K562 (cell line): ENCODE results near the gene SMARCA4. TPM values are rescaled to one million over a fixed set of nuclear protein-coding genes. Genes with fewer than 3 reads are reported as not detected.

Experiments
- SMARCE1 ChIP-seq: fragments of 450-650 bp; IDR thresholded peaks from 2 replicates; pipeline ENCODE4 v1.7.1; 2016; ENCODE audit warnings: mild to moderate bottlenecking
- TAF15 ChIP-seq: fragments of 200-400 bp; formaldehyde crosslinking; IDR thresholded peaks from 2 replicates; pipeline ENCODE4 v1.6.1; 2017; ENCODE audit warnings: mild to moderate bottlenecking, low read depth, low read length, moderate library complexity
- ZNF175 ChIP-seq: fragments of 200-800 bp; sonication (Bioruptor generic); IDR thresholded peaks from 2 replicates; pipeline ENCODE4 v1.6.1; 2016; ENCODE audit warnings: low read depth, mild to moderate bottlenecking, missing genetic modification characterization, missing compliant biosample characterization
- polyA plus RNA-seq, 8 experiments: library from polyadenylated mRNA; depleted of rRNA in 4 of 8; stranded (reverse) in 5 of 8; unstranded in 3 of 8; fragments of >200 nt; fragmentation: Nextera tagmentation in 2 of 8; fragmentation: Illumina TruSeq in 1 of 8; extraction: Ambion mirVana in 2 of 8; extraction: Trizol in 1 of 8; gene quantifications; 2 replicates each; pipeline versions ENCODE4 v1.2.1 to v1.2.3, GENCODE V29; 2011 to 2014; ENCODE audit warnings: inconsistent platforms in 1 of 8, missing spikeins in 1 of 8
- total RNA-seq, 7 experiments: library from RNA; depleted of rRNA in 6 of 7; stranded (reverse); fragments of >200 nt in 6 of 7; fragmentation: Illumina TruSeq in 2 of 7; extraction: Trizol in 2 of 7; gene quantifications; 2 replicates each; pipeline versions ENCODE4 v1.2.1 to v1.2.3, GENCODE V29; 2011 to 2021; ENCODE audit warnings: low replicate concordance in 1 of 7
- TF ChIP-seq, protein P1 (sequence below), 2 experiments: fragments of 450-650 bp; IDR thresholded peaks; 2 replicates each; pipeline ENCODE4 v1.6.1; 2016; ENCODE audit warnings: mild to moderate bottlenecking in 2 of 2, borderline replicate concordance in 1 of 2, low read depth in 1 of 2, moderate library complexity in 1 of 2

SMARCA4 gene
- total and polyA plus RNA-seq, 9 of the 15 experiments (the other 6 are each of a cell fraction or from before 2014, with no cell fraction given): 19.3 to 207 (median 52.1) TPM

GRCh38 chr19:10983026-10983425, 22.2 kb downstream of the SMARCA4 start (continued):
- TF ChIP-seq, protein P1, sequence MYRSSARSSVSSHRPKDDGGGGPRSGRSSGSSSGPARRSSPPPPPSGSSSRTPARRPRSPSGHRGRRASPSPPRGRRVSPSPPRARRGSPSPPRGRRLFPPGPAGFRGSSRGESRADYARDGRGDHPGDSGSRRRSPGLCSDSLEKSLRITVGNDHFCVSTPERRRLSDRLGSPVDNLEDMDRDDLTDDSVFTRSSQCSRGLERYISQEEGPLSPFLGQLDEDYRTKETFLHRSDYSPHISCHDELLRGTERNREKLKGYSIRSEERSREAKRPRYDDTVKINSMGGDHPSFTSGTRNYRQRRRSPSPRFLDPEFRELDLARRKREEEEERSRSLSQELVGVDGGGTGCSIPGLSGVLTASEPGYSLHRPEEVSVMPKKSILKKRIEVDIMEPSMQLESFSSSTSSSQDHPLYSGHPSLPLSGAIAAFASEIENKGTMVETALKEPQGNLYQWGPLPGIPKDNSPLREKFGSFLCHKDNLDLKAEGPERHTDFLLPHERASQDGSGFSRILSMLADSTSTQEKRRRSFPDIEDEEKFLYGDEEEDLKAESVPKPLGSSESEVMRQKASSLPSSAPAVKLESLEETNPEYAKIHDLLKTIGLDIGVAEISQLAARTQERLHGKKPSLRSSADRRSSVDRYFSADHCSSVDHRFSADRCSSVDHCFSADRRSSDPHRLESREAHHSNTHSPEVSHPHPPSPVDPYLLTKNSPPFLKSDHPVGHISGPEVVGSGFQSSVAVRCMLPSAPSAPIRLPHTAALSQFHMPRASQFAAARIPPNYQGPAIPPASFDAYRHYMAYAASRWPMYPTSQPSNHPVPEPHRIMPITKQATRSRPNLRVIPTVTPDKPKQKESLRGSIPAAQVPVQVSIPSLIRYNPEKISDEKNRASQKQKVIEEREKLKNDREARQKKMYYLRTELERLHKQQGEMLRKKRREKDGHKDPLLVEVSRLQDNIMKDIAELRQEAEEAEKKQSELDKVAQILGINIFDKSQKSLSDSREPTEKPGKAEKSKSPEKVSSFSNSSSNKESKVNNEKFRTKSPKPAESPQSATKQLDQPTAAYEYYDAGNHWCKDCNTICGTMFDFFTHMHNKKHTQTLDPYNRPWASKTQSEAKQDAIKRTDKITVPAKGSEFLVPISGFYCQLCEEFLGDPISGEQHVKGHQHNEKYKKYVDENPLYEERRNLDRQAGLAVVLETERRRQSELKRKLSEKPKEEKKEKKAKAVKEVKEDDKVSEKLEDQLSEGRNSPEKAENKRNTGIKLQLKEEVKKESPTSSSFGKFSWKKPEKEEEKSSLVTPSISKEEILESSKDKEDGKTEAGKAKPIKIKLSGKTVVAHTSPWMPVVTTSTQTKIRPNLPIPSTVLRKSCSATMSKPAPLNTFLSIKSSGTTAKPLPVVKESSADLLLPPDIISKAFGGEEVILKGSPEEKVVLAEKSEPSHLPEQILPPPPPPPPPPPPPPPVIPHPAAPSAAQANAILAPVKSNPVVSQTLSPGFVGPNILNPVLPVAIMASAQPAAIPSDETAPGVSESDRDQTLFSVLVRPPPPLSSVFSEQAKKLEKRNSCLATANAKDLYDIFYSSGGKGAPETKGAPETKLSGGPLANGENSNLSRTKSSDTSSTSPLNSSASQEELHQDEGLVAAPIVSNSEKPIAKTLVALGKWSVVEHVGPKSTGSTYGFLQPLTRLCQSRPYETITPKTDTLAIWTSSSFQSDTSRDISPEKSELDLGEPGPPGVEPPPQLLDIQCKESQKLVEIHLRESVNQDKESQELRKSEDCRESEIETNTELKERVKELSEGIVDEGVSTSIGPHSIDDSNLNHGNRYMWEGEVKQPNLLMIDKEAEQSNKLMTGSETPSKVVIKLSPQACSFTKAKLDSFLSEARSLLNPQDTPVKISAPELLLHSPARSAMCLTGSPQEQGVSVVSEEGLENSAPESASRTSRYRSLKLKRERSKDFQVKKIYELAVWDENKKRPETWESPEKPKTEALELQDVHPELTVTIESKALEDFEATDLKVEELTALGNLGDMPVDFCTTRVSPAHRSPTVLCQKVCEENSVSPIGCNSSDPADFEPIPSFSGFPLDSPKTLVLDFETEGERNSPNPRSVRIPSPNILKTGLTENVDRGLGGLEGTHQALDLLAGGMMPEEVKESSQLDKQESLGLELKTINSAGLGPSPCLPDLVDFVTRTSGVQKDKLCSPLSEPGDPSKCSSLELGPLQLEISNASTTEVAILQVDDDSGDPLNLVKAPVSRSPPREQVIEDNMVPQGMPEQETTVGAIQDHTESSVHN (IDR thresholded peaks at IDR 0.05; ENCODE audit: borderline replicate concordance in 1 of 2, low read depth in 1 of 2): no peak
- TF ChIP-seq SMARCE1: no peak
- no peak for TF ChIP-seq ZNF175 (CRISPR knock-in tag)
- no peak for TF ChIP-seq TAF15
